GM10266 (cell line): ENCODE results near the gene ZHX3.

Source experiments
- DNase-seq: peaks from one replicate; pipeline ENCODE4 v3.0.0; 2012; ENCODE audit errors: extremely low spot score
- TF ChIP-seq, protein P1 (sequence below): IDR thresholded peaks from 2 replicates; pipeline ENCODE4 v1.5.1; 2012; ENCODE audit warnings: mild to moderate bottlenecking, low read depth; ENCODE audit not compliant: control insufficient read depth, insufficient read depth; ENCODE audit errors: missing control alignments

The ZHX3 gene

DNA sequence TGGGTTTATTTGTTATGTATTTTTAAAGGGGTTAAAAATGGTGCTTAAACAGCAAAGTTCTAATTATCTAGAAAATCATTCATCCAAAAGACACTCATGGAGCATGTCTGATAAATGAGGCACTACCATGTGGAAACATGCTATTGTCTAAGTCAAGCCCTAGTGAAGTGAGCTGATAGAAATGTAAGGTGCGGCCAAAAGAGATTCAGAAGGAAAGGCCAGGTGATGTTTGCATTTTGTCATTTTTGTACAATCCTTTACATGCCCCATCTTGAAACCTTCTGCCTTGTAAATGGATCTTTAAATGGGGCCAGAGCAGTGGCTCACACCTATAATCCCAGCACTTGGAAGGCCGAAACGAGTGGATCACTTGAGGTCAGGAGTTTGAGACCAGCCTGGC lies 102.9 kb downstream of the ZHX3 start:
- TF ChIP-seq, protein P1, sequence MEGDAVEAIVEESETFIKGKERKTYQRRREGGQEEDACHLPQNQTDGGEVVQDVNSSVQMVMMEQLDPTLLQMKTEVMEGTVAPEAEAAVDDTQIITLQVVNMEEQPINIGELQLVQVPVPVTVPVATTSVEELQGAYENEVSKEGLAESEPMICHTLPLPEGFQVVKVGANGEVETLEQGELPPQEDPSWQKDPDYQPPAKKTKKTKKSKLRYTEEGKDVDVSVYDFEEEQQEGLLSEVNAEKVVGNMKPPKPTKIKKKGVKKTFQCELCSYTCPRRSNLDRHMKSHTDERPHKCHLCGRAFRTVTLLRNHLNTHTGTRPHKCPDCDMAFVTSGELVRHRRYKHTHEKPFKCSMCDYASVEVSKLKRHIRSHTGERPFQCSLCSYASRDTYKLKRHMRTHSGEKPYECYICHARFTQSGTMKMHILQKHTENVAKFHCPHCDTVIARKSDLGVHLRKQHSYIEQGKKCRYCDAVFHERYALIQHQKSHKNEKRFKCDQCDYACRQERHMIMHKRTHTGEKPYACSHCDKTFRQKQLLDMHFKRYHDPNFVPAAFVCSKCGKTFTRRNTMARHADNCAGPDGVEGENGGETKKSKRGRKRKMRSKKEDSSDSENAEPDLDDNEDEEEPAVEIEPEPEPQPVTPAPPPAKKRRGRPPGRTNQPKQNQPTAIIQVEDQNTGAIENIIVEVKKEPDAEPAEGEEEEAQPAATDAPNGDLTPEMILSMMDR, result no peak
- no peak for DNase-seq

DNA sequence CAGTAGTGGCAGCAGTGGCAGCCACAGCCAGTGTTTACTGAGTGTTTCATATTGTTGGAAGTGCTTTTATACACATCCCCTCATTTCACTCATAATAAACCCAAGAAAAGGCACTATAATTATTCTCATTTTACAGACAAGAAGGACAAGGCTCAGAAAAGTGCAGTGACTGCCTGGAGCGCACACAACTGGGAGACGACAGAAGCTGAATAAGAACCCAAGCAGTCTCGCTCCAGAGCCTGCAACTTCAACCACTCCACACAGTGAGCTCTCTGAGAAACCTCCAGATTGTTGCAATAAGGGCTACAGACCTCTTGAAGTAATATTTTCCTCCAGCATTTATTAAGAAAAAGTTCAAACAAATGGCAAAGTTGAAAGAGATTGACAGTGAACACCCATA lies 103.3 kb downstream of the ZHX3 start:
- DNase-seq, result no peak
- TF ChIP-seq, protein P1, result no peak

DNA sequence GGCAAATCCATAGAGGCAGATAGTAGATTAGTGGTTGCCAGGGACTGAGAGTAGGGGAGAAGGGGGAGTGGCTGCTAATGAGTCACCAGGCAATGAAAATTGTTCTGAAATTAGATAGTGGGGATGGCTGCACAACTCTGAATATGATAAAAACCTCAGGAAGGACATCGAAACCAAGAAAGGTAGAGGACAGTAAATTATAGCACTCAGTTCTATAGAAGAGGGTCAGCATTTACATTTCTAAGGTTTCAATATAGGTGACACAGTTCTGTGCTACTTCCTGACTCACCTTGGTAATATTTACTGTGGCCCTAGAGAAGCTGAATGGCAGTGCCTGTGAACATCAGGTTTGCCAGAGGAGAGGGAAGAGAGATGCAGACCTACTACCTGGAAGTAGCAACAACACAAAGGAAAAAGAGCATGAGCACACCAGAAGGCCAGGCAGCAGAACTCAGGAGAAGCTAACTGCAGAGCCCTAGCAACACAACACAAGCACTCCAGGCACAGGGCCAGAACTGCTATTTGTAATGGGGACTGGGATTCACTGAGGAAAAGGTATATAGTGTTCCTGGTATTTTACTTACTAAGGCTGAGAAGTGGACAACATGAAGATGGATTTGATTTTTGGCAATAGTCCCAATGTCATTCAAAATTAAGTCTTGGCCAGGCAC lies 104.2 kb downstream of the ZHX3 start:
- TF ChIP-seq, protein P1, result no peak
- no peak for DNase-seq

DNA sequence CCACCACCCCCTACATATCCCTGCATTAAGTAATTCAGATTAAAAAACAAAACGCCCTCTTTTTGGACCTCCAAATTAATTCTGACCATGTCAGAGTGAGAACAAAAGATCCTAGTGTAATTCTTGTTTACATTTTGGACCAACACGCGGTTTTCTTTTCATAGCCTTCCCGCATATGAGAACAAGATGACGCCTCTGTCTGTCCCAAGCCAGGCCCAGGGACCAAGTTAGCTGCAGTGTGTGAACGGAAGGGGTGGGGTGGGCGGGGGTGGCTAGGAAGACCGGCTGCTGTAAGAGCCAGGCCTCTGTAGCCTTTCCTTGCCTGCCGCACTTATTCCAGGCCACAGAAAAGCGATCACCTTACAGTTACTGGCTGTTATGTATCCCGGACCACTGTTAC lies 112.2 kb downstream of the ZHX3 start:
- no peak for DNase-seq
- TF ChIP-seq, protein P1, result no peak

DNA sequence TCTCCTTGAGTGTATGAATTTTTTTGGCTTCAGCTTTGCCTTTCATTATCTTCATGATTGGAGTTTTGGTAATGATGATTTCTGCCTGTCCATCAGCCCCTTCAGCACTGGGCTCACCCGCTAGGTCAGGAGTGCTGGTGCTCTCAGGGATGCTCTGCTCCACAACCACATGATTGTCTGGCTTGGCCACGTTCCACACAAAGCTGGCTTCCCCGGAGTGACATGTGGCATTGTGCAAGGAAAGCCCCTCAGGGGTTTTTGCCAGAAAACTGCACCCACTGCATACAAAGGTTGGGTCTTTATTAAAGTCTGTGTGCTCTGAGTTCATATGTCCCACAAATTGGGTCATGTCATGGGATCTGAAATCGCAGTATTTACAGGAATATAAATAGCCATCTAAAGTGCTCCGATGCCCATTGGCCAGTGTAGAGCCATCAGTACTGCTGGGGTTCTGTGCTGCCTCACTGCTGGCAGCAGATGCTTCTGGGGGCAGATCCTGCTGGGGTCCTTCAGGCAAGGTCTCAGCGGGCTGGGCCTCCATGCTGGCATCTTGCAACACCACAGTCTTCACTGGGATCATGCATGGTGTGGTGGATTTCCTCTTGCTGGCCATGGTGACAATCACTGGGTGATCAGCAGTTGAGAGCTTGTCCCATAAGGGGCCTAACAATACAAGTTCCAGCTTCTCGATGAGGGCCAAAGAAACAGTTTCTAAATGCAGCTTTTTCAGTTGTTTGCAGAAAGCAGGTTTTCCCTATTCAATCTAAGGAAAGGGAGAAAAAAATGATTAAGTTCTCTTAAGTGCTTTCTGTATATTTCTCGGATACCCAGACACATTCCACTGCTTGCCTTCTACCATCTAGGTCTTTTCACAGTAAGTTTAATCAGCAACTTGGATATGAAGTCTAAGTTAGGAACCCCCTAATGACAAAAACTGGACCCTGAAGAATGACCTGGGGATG lies 112.9 kb downstream of the ZHX3 start:
- TF ChIP-seq, protein P1, result no peak
- no peak for DNase-seq

DNA sequence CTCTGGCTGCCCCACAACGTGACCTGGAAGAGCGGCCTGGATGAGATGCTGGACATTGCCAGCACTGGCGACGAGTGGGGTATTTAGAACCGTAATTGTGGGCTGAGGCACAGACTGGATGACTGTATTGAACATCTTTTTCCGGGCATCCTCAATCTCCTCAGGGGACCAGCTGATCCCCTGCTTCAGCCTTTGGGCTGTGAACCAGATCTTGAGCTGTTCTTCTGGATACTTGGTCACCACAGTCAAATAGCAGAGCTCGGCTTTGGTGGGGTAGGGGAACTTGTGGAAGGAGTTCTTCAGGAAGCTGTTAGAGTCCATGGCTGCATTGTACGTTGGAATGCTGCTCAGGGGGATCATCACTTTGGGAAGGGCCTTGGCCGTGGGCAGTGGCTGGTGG lies 113.9 kb downstream of the ZHX3 start:
- no peak for DNase-seq
- TF ChIP-seq, protein P1, result no peak

DNA sequence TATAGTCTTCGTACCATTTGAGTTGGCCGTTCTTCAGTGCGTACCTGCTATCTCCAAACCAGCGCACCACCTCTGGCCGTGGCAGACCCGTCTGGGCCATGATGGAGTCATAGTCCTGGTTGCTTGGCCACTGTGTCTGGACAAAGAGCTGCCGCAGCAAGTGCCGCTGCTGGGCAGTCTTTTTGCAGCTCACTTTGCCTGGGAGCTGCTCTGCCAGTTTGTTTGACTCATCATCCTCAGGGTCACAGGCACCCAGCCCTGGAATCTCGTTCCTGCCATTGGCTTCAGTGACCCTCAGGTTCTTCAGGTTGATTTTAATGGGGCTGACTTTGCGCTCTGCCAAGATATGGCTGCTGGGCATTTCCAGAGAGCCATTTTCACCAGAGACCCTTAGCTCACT lies 115.1 kb downstream of the ZHX3 start:
- no peak for DNase-seq
- TF ChIP-seq, protein P1, result no peak
